Endothelial cell of umbilical vein (primary cell): Measurements from ENCODE around the gene ZAR1L. TPM values are rescaled to one million over a fixed set of nuclear protein-coding genes. Genes with fewer than 3 reads are reported as not detected.

Experiments
- BruUV-seq: library from RNA; stranded (reverse); fragments of 400-500 nt; replicated peaks from 2 replicates; lab custom pipeline; 2021; lab: Mats Ljungman, UMichigan
- CTCF ChIA-PET: fragments of 300-600, 350-600 bp; sonication (Branson Sonifier 250); formaldehyde crosslinking; loops from one replicate; lab custom pipeline; 2021; ENCODE audit warnings: antibody characterized with exemption, inconsistent platforms; lab: Charles Lee
- POLR2A ChIA-PET: fragments of 300-600, 350-600 bp; sonication (Branson Sonifier 250); formaldehyde crosslinking; loops from one replicate; lab custom pipeline; 2021; ENCODE audit warnings: antibody characterized with exemption, inconsistent platforms; lab: Charles Lee
- DNase-seq: peaks from one replicate; pipeline ENCODE4 v3.0.0-alpha.2; 2011; ENCODE audit warnings: low read depth, low spot score
- FAIRE-seq: peaks from 2 replicates; lab custom pipeline; 2011; peaks lifted over from hg19 to GRCh38; lab: Jason Lieb, UNC
- H2AFZ ChIP-seq: 2 replicates; pipeline ENCODE4 v1.6.0; 2012; ENCODE audit warnings: low read depth, low read length, control low read depth, inconsistent platforms
- H3K27ac ChIP-seq: 2 replicates; pipeline ENCODE4 v1.5.1; 2011; ENCODE audit warnings: low read depth, mild to moderate bottlenecking, control low read depth, low read length, moderate library complexity; ENCODE audit not compliant: insufficient read depth
- H3K27me3 ChIP-seq, 2 experiments: 2 replicates each; pipeline versions ENCODE4 v1.6.0 to v1.6.1; 2011; ENCODE audit warnings: low read length in 2 of 2, mixed read lengths in 1 of 2; ENCODE audit not compliant: control insufficient read depth in 2 of 2, insufficient read depth in 2 of 2
- H3K36me3 ChIP-seq, 2 experiments: 2 replicates in 1 of 2; 3 replicates in 1 of 2; pipeline ENCODE4 v1.5.1; 2011; ENCODE audit warnings: low read length in 2 of 2, mild to moderate bottlenecking in 1 of 2, moderate library complexity in 1 of 2; ENCODE audit not compliant: control insufficient read depth in 2 of 2, insufficient read depth in 2 of 2; ENCODE audit errors: extremely low read depth in 1 of 2
- H3K4me1 ChIP-seq: 3 replicates; pipeline ENCODE4 v1.5.1; 2011; ENCODE audit warnings: mild to moderate bottlenecking, low read length; ENCODE audit not compliant: control insufficient read depth, insufficient read depth; ENCODE audit errors: extremely low read depth
- H3K4me2 ChIP-seq: 2 replicates; pipeline ENCODE4 v1.6.1; 2011; ENCODE audit warnings: low read length, control low read depth, mixed read lengths; ENCODE audit not compliant: insufficient read depth
- H3K4me3 ChIP-seq, 3 experiments: fragments of 200-600 bp in 1 of 3; sonication (generic), shearing (Covaris generic) in 1 of 3; replicated peaks in 1 of 3; 2 replicates each; pipeline ENCODE4 v1.5.1; 2011 to 2016; ENCODE audit warnings: control low read depth in 3 of 3, low read length in 3 of 3, mild to moderate bottlenecking in 2 of 3, inconsistent platforms in 1 of 3, low read depth in 1 of 3, moderate library complexity in 1 of 3; ENCODE audit not compliant: insufficient read depth in 1 of 3
- H3K79me2 ChIP-seq: 2 replicates; pipeline ENCODE4 v1.6.0; 2012; ENCODE audit warnings: low read length, inconsistent platforms; ENCODE audit not compliant: control insufficient read depth, insufficient read depth
- H3K9ac ChIP-seq: replicated peaks from 2 replicates; pipeline ENCODE3; 2011; ENCODE audit warnings: low read length, control low read depth; ENCODE audit not compliant: insufficient read depth; ENCODE audit errors: extremely low read depth
- H3K9me1 ChIP-seq: replicated peaks from 3 replicates; pipeline ENCODE4 v1.6.0; 2011; ENCODE audit warnings: mild to moderate bottlenecking, low read length; ENCODE audit not compliant: control insufficient read depth, insufficient read depth; ENCODE audit errors: extremely low read depth
- H3K9me3 ChIP-seq: replicated peaks from 2 replicates; pipeline ENCODE4 v1.5.1; 2012; ENCODE audit warnings: low read length, inconsistent platforms; ENCODE audit not compliant: control insufficient read depth, insufficient read depth
- H4K20me1 ChIP-seq: replicated peaks from 2 replicates; pipeline ENCODE3; 2011; ENCODE audit warnings: mild to moderate bottlenecking, low read length; ENCODE audit not compliant: control insufficient read depth, insufficient read depth; ENCODE audit errors: extremely low read depth
- dilution Hi-C: fragments of 300-500 bp; cut with MboI; formaldehyde crosslinking; loops from one replicate; pipeline ENCODE4 v1.15.0; 2019; ENCODE audit warnings: low sequenced_read_pairs; ENCODE audit not compliant: extremely low pct_ligation_motif_present
- intact Hi-C: fragments of 100-400 bp; cut with micrococcal nuclease; formaldehyde crosslinking; loops from one replicate; pipeline ENCODE4 v1.10.0; 2022
- polyA plus RNA-seq, 4 experiments: library from polyadenylated mRNA; depleted of rRNA in 3 of 4; stranded (reverse) in 3 of 4; unstranded in 1 of 4; fragments of >200 nt; gene quantifications; 2 replicates each; pipeline versions ENCODE4 v1.2.1 to v1.2.3, GENCODE V29; 2011 to 2012; ENCODE audit warnings: missing spikeins in 1 of 4
- total RNA-seq: library from RNA; stranded (reverse); gene quantifications from 2 replicates; pipeline ENCODE4 v1.2.3, GENCODE V29; 2021
- TF ChIP-seq, protein P1 (sequence below): IDR thresholded peaks from 2 replicates; pipeline ENCODE4 v1.6.1; 2011; ENCODE audit not compliant: insufficient read depth, insufficient read length
- TF ChIP-seq, protein P2 (sequence below), 2 donors: IDR thresholded peaks; 1 replicate in 1 of 2; 2 replicates in 1 of 2; pipeline ENCODE4 v1.5.1; 2011; ENCODE audit warnings: low read length in 2 of 2, mild to moderate bottlenecking in 2 of 2, moderate library complexity in 2 of 2, control low read depth in 1 of 2, inconsistent platforms in 1 of 2, low read depth in 1 of 2; ENCODE audit not compliant: insufficient read depth in 1 of 2; ENCODE audit errors: extremely low read depth in 1 of 2

Gene ZAR1L
- total and polyA plus RNA-seq, 2 donors (not counting 3 experiments of a cell fraction or from before 2014, with no cell fraction given) = not detected

DNA sequence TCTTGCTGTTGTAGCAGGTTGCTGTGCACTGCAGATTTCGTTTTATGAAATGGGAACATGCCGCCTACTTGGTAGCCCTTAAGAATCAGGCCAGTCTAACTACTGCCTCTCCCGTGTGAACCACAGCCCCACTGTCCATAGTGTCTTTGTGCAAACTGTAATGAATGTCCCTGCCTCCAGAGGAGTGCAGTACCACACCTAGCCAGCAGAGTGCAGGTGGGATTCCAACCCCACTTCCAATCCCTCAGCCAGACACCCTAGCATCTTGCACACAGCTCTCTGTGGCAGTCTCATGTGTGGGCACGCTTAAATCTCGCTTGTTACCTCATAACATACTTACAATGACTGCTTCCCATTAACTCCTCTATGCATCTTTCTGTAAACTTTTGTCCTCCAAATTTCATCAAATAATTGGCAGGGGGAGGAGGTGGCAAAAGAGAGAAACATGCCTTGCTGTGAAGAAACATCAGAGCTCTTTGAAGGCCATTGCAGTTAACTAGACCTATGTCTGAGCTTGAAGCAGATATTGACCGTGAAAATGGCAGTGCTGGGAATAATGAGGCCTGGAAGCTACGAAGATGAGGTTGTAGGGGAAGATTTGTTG, 47.2 kb downstream of the ZAR1L start:
- FAIRE-seq = no peak

More for the DNA sequence above, 47.2 kb downstream of the ZAR1L start:
- no peak overlapping the region for H3K9ac ChIP-seq
- POLR2A ChIA-PET = no interaction called here
- CTCF ChIA-PET = interaction anchor here (0.9 to 3.9 kb wide), 6 partner anchors 8 to 22 kb away, joined by 3 to 23 read pairs (median 4); no protein-coding TSS in a partner anchor
- intact Hi-C loops (no loop called here), dilution Hi-C loops (no loop called here)
- no peak overlapping the region for H3K27ac ChIP-seq
- TF ChIP-seq, protein P1, sequence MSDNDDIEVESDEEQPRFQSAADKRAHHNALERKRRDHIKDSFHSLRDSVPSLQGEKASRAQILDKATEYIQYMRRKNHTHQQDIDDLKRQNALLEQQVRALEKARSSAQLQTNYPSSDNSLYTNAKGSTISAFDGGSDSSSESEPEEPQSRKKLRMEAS = no peak
- TF ChIP-seq, protein P2, sequence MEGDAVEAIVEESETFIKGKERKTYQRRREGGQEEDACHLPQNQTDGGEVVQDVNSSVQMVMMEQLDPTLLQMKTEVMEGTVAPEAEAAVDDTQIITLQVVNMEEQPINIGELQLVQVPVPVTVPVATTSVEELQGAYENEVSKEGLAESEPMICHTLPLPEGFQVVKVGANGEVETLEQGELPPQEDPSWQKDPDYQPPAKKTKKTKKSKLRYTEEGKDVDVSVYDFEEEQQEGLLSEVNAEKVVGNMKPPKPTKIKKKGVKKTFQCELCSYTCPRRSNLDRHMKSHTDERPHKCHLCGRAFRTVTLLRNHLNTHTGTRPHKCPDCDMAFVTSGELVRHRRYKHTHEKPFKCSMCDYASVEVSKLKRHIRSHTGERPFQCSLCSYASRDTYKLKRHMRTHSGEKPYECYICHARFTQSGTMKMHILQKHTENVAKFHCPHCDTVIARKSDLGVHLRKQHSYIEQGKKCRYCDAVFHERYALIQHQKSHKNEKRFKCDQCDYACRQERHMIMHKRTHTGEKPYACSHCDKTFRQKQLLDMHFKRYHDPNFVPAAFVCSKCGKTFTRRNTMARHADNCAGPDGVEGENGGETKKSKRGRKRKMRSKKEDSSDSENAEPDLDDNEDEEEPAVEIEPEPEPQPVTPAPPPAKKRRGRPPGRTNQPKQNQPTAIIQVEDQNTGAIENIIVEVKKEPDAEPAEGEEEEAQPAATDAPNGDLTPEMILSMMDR (IDR thresholded peaks at IDR 0.05; ENCODE audit: extremely low read depth in 1 of 2, insufficient read depth in 1 of 2, low read depth in 1 of 2, low read length in 2 of 2) = peak; percentile 26 to 58
- no peaks in the 10 kb centered on the region for H3K27me3 ChIP-seq
- H4K20me1 ChIP-seq = no peaks in the 10 kb centered on the region
- H3K36me3 ChIP-seq = peaks cover 3 to 28% of the 10 kb centered on the region in 2 experiments
- H3K9me3 ChIP-seq = no peaks in the 10 kb centered on the region
- no peak overlapping the region for H3K4me3 ChIP-seq
- H2AFZ ChIP-seq = no peak overlapping the region
- no TSS peak for BruUV-seq
- no peak overlapping the region for H3K4me2 ChIP-seq
- peaks cover 71% of the 10 kb centered on the region for H3K4me1 ChIP-seq
- H3K79me2 ChIP-seq = peaks cover 31% of the 10 kb centered on the region
- DNase-seq = peak; percentile 47
- H3K9me1 ChIP-seq = no peaks in the 10 kb centered on the region
